Fibroblast of the conjunctiva (primary cell): Measurements from ENCODE around the gene STEAP4.
"Not testable (repeated sequence)": the region's sequence is repeated elsewhere in the genome, so short reads cannot be mapped to it uniquely, and the experiment has no call there.

Source experiments
- DNase-seq: peaks from one replicate; pipeline ENCODE4 v3.0.0-alpha.2; 2010; ENCODE audit warnings: low read depth

STEAP4 gene

GRCh38 chr7:88312061-88312663, 5.5 kb upstream of the STEAP4 start:
- DNase-seq, result peak; percentile 79

- DNase-seq, result no peak
Measured at GRCh38 chr7:88311675-88312036, 5.0 kb upstream of the STEAP4 start.

GRCh38 chr7:88310956-88311674, 4.4 kb upstream of the STEAP4 start:
- no peak for DNase-seq

DNA sequence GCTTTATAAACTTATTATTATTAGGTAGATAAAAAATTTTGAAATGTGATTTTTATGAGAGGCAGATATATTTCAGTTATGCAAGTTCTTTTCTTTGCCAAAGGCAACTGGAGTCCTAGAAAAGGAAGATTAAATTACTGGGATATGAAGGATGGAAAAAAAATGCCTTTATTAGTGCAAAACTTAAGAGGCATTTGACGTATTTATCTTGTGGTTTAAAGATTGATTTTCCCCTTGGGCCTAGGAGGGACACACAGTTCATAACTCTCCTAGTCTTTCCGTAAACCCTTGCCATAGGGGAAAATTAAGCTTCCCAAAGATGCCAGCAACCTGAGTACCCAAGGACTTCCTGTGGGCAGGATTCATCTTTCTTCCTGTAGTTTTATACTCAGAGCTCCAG, 3.1 kb upstream of the STEAP4 start:
- DNase-seq, result peak; percentile 5

GRCh38 chr7:88307823-88308222, 1.1 kb upstream of the STEAP4 start:
- DNase-seq, result no peak

DNA sequence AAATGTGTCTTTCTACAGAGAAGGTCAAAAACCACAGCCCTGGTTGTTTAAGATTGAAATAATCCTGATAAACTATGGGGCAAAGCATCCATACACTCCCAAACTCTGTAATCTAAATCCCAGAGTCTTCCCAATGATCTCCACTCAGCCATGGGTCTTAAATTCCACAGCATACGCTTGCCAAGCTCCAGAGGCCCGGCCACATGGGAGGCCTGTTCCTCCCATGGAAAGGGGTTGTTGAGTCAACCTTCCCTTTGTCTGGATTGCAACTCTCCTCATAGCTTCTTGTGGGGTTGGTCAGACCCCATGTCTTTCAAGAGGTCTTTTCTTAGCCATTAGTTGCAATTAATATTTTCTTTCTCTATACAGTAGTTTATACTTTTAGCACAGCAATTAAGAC, 718 bp upstream of the STEAP4 start:
- no peak for DNase-seq

GRCh38 chr7:88305044-88305443, 1.6 kb downstream of the STEAP4 start:
- DNase-seq, result no peak

- DNase-seq, result no peak
Measured at GRCh38 chr7:88302486-88302885, 4.2 kb downstream of the STEAP4 start.

- no peak for DNase-seq
Measured at GRCh38 chr7:88301924-88302323, 4.8 kb downstream of the STEAP4 start.

DNA sequence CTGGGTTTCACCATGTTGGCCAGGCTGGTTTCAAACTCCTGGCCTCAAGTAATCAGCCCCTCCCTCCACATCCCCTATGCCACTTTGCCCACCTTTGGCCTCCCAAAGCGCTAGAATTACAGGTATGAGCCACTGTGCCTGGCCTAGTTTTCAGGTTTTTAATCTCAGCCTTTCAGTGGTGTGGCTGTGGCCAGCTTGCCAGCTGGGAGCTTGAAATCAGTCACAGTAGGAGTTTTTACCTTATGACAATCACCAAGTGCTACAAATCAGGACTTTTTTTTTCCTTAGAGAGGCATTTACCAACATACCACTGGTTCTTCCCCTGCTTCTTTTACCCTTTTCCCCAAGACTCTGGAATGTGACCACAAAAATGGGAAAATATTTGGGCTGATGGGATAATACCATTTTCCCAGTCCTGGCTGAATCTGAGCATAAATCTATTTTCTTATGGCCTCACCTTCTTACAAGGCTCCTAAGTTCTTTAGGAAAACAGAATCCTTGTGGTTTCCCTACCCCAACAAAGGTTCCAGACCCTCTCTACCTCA, 6.2 kb downstream of the STEAP4 start:
- no peak for DNase-seq

- DNase-seq, result no peak
Measured at GRCh38 chr7:88299126-88299525, 7.6 kb downstream of the STEAP4 start.

- DNase-seq, result no peak
Measured at GRCh38 chr7:88293866-88294265, 12.8 kb downstream of the STEAP4 start.

GRCh38 chr7:88291398-88292173, 15.1 kb downstream of the STEAP4 start:
- DNase-seq, result no peak

DNA sequence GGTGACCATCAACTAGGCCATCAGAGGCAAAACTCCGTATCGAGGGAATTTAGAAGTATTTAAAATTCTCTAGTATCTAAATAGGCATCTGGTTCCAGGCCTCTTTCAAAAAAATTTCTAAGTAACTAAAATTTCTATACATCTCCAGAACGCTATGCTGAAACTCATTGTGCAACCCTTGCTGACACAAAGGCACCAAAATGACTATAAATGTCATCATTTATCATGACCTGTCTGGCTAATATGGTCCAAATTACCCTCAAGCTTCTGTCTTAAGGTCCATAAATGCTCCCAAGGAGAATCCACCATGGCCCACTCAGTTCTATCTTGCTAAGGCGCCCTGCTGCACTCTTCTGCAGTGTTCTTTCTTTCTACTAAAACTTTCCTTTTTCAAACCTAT, 16.2 kb downstream of the STEAP4 start:
- no peak for DNase-seq

GRCh38 chr7:88289564-88290025, 17.1 kb downstream of the STEAP4 start:
- no peak for DNase-seq

GRCh38 chr7:88281749-88282148, 24.9 kb downstream of the STEAP4 start:
- no peak for DNase-seq

GRCh38 chr7:88280801-88281200, 25.9 kb downstream of the STEAP4 start:
- no peak for DNase-seq

DNA sequence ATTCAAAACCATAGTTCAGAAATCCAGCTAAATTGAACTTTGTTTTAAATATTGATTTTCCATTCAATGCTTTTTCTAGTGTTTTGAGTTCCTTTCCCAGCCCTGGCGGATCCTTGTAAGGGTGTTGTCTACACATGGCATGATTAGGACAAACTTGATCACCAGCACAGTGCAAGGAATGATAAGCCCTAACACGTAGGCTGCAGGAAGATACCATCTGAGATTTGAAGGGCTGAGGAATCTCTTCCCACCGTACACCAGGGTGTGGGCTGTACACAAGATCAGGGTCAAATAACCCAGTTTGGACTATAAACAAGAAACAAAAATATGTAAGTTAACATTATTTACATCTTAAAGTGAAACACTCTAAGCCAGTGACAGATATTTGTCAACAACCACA, 27.4 kb downstream of the STEAP4 start:
- no peak for DNase-seq

- DNase-seq, result no peak
Measured at GRCh38 chr7:88278881-88279280, 27.8 kb downstream of the STEAP4 start.

GRCh38 chr7:88276605-88277153, 30.0 kb downstream of the STEAP4 start:
- no peak for DNase-seq

DNA sequence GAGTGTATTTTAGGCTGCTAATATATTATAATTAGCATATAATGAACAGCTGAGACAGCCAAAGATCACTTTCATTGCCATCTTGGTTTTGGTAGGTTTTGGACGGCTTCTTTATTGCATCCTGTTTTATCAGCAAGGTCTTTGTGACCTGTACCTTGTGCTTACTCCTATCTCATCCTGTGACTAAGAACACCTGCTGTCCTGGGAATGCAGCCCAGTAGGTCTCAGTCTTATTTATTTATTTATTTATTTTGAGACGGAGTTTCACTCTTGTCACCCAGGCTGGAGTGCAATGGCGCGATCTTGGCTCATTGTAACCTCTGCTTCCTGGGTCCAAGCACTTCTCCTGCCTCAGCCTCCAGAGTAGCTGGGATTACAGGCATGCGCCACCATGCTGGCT, 31.8 kb downstream of the STEAP4 start:
- not testable (repeated sequence) for DNase-seq

- DNase-seq, result no peak
Measured at GRCh38 chr7:88269586-88269985, 37.1 kb downstream of the STEAP4 start.

DNA sequence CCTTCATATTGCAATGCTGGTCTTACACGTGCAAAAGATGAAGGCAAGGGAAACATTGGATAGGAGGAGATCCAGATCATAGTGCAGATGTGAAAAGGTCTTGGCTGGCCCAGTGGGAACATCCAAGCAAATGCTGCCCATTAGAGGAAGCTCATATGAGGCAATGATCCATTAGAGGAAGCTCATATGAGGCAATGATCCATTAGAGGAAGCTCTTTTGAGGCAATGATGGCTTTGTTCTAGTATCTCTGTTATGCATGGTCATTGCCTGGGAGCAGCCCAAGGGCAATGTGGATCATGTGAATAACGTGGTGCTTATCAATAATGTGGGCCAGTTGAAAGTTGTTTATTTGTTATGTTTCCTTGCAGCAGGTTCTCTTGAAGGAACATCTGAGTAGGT, 37.8 kb downstream of the STEAP4 start:
- DNase-seq, result no peak
